HFF-Myc (cell line): ENCODE results near the gene OR10H5.

Source experiments
- DNase-seq: peaks from one replicate; pipeline ENCODE4 v3.0.0-alpha.2; 2011; ENCODE audit warnings: low read depth; ENCODE audit errors: extremely low read depth
- H3K4me3 ChIP-seq: replicated peaks from 2 replicates; pipeline ENCODE4 v1.5.1; 2011; ENCODE audit warnings: low read depth, mild to moderate bottlenecking, control low read depth, low read length
- TF ChIP-seq, protein P1 (sequence below): IDR thresholded peaks from 2 replicates; pipeline ENCODE4 v1.5.1; 2012; ENCODE audit warnings: mild to moderate bottlenecking, low read depth, low read length, control low read depth; ENCODE audit errors: missing control alignments

OR10H5 gene, protein sequence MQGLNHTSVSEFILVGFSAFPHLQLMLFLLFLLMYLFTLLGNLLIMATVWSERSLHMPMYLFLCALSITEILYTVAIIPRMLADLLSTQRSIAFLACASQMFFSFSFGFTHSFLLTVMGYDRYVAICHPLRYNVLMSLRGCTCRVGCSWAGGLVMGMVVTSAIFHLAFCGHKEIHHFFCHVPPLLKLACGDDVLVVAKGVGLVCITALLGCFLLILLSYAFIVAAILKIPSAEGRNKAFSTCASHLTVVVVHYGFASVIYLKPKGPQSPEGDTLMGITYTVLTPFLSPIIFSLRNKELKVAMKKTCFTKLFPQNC

DNA sequence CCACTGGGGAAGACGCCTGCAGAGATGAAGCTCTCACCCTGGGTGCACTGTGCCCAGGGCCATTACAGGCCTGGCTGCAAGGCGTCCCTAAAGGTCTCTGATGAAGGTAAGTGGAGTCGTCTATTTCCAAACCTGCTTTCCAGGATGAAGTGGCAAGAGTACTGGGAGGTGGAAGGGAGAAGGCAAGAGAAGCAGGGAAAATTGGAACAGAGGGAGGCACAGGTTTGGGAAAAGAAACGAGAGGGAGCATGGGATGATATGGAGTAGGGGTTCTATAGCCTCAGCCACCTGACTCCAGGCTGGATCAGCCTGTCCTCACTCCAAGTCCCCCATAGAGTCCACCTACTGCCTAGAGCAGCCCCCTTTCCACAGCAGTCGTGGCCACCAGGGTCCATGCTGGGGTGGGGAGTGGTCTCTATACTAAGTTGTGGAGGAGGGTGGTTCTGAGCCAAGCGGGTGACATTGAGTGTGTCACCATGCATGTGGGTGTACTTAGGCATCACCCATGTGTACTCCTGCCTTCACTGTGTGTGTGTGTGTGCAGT is at the start of gene OR10H5:
TSS of gene OR10H5 (plus strand) at position 51 of the 545 bp plus-strand sequence. CDS start 6,388 bp downstream, outside the sequence.
- no peak for DNase-seq
- H3K4me3 ChIP-seq = no peak within 1 kb of the TSS
- TF ChIP-seq, protein P1, sequence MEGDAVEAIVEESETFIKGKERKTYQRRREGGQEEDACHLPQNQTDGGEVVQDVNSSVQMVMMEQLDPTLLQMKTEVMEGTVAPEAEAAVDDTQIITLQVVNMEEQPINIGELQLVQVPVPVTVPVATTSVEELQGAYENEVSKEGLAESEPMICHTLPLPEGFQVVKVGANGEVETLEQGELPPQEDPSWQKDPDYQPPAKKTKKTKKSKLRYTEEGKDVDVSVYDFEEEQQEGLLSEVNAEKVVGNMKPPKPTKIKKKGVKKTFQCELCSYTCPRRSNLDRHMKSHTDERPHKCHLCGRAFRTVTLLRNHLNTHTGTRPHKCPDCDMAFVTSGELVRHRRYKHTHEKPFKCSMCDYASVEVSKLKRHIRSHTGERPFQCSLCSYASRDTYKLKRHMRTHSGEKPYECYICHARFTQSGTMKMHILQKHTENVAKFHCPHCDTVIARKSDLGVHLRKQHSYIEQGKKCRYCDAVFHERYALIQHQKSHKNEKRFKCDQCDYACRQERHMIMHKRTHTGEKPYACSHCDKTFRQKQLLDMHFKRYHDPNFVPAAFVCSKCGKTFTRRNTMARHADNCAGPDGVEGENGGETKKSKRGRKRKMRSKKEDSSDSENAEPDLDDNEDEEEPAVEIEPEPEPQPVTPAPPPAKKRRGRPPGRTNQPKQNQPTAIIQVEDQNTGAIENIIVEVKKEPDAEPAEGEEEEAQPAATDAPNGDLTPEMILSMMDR = no peak

DNA sequence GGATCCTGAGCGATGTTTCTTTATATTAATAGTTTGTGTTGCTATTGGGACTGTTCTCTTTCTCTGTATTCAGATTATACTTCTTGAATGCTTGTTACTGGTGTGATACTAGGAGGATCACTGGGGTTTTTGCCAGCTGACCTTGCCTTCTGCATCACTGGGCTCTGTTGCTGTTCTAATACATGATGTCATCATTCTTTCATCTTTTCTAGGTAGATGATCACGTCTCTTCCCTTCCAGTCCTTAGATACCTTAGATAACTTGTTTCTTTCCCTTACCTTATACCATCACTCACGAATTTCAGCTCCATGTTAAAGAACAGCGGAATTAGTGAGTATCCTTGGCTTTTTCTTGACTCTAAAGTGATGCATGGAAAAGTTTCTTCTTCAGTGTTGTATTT is 49.7 kb upstream of the OR10H5 start, which contains the start of gene OR10H3:
TSS of gene OR10H3 (plus strand) at position 264 of the 400 bp plus-strand sequence. CDS start 3,408 bp downstream, outside the sequence.
- TF ChIP-seq, protein P1 = no peak
- DNase-seq = no peak
- H3K4me3 ChIP-seq = no peak within 1 kb of the TSS

DNA sequence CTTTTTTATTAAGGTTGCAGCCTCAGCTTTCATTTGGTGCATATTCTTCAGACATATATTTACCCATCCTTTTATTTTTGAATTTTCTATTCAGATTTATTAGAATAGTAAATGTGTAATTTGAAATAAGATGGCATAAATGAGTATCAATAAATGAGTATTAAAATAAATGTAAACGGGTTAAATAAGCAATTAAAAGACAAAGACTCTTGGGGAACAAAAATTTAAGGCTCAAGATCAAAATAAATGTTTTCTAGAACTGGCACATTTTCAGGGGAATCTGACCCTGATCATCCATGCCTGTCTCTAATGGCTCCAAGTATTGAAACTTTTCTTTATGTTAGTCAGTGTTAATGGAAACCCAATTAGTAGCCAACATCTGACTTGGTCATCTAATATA is 46.7 kb upstream of the OR10H5 start:
- no peak overlapping the region for H3K4me3 ChIP-seq
- DNase-seq = no peak
- TF ChIP-seq, protein P1 = no peak

DNA sequence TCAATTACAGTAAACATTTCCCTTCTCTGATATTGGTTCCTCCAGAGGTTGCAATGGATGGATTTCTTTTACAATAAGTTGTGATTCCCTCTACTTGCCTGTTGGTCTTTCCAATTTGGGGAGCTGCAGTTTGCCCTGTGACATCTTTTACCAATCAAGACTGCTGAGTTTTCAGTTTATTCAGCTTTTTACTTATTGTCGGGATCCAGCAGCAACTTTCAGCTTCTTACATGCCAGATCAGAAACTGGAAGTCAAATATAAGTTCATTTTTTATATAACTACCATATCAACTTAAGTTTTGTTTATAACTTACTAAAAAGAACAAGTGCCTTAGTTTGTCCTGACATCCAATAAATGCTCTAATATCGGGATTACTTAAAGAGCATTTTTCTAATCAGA is 39.2 kb upstream of the OR10H5 start:
- no peak overlapping the region for H3K4me3 ChIP-seq
- TF ChIP-seq, protein P1 = no peak
- no peak for DNase-seq

DNA sequence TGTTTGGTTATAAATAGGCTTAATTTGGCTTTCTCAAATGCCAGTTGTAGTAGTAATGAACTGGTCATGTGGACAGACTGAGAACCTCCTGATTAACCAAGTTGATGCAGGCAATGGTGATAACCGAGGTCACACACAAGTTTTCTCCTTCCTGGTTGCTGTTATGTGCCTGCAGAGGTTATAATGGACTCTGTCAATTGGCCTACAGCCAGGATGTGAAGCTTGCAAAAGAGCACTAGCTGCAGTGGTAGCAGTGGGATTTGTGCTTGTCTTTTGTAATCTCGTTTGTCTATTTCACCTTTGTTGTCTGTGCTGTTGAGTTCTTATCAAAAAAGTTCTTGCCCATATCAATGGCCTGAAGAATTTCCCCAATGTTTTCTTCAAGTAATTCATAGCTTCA is 29.1 kb upstream of the OR10H5 start:
- TF ChIP-seq, protein P1 = no peak
- H3K4me3 ChIP-seq = no peak overlapping the region
- DNase-seq = no peak

DNA sequence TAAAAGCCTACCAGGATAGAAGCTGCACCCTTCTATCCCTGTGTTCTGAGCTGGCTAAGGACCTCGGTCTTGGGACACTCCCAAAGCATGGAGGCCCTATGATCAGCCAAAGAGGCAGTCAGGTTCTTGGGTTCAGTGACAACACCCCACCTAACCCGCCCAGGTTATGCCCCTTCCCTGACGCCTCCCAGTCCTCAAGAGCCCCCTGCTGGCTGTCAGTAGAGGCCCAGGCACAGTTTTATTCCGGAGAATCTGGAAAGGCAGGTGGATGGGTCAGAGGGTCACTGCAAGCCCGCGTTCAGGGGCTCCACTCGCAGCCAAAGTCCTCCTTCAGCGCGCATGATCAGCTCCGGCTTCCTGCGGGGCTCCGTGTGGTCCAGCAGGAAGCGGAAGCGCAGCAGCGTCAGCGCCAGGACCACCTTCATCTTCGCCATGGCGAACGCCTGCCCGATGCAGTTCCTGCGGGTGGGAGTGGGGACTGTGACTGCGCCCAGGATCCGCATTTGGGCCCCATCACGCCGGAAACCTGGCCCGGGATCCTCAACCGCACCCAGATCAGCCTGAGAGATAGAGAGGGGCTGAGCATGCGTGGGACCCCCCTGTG is 27.4 kb upstream of the OR10H5 start:
- H3K4me3 ChIP-seq = no peak overlapping the region
- TF ChIP-seq, protein P1 = no peak
- no peak for DNase-seq
